HCT116 (cell line): Measurements from ENCODE around the gene HEATR5A.

ENCODE experiments used
- EZH2 ChIP-seq: fragments of 200-600 bp; sonication (generic); IDR thresholded peaks from 2 replicates; pipeline ENCODE4 v1.6.1; 2017; ENCODE audit warnings: antibody characterized with exemption, mixed run types
- POLR2A ChIP-seq: IDR thresholded peaks from 2 replicates; pipeline ENCODE4 v1.7.0; 2011; ENCODE audit warnings: borderline replicate concordance; ENCODE audit not compliant: insufficient read depth, insufficient read length; ENCODE audit errors: extremely low read depth

DNA sequence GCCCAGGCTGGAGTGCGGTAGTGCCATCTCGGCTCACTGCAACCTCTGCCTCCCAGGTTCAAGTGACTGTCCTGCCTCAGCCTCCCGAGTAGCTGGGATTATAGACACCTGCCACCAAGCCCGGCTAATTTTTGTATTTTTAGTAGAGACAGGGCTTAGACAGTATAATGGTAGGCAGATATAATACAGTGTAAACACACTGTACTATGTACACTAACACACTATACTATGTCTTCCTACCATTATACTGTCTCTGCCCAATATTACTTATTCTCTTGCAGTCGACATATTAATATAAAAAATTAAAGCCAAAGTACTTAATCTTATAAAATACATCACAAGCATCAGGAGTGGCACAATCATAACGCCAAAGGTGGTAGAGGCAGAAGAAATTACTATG is 21.9 kb upstream of the HEATR5A start:
- no peak for TF ChIP-seq EZH2
- TF ChIP-seq POLR2A, result no peak
